ENCODE data around the gene PRKCH.

The PRKCH gene

GRCh38 chr14:61505815-61506809 lies 184.7 kb downstream of the PRKCH start:
- H3K27ac ChIP-seq: no peak overlapping the region
- TF ChIP-seq POLR2AphosphoS5 (IDR thresholded peaks at IDR 0.05; ENCODE audit: borderline replicate concordance, low read depth, low read length) (no peak), EZH2 (IDR thresholded peaks at IDR 0.05) (no peak), FOXP2 (optimal IDR thresholded peaks at IDR 0.05; ENCODE audit: control extremely low read depth, extremely low read length, insufficient read depth) (no peak)

DNA sequence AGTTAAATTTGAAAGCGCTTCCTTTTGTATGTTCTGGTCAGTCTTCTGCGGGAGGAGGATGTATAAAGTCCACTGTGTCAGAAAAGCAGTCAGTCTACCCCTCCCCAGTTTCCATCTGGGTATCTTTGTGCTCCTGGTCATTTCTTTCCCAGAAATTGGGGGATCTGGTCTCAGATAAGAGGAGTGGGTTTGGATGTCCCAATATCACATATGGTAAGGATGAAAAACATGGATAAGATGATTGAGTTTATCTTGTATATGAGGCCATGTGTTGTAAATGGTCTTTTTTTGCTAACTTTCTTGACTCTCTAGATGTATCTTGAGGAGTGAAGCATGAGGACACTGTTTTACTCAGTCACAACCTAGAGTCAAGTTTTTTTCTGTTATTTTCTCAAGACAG lies 187.1 kb downstream of the PRKCH start:
- DNase-seq (ENCODE audit: low read depth, low spot score): no peak
- TF ChIP-seq FOXP2 (optimal IDR thresholded peaks at IDR 0.05; ENCODE audit: control extremely low read depth, extremely low read length, insufficient read depth) (no peak), POLR2AphosphoS5 (IDR thresholded peaks at IDR 0.05; ENCODE audit: borderline replicate concordance, low read depth, low read length) (no peak), EZH2 (IDR thresholded peaks at IDR 0.05) (no peak)
- Histone ChIP-seq H3K9me3 (ENCODE audit: low read depth, low read length) (no peaks in the 10 kb centered on the region), H3K27ac (no peak overlapping the region), H3K36me3 (ENCODE audit: insufficient read depth, low read length) (no peaks in the 10 kb centered on the region), H3K9ac (ENCODE audit: insufficient read length) (no peak overlapping the region), H3K4me3 (no peak overlapping the region)

More at GRCh38 chr14:61505815-61506809, 184.7 kb downstream of the PRKCH start:
- H3K9ac ChIP-seq (ENCODE audit: insufficient read length): no peak overlapping the region
- DNase-seq (ENCODE audit: low read depth, low spot score): no peak
- no peak overlapping the region for H3K4me3 ChIP-seq
- H3K36me3 ChIP-seq (ENCODE audit: insufficient read depth, low read length): no peaks in the 10 kb centered on the region
- no peaks in the 10 kb centered on the region for H3K9me3 ChIP-seq (ENCODE audit: low read depth, low read length)

- no peak overlapping the region for H3K27ac ChIP-seq
- H3K9ac ChIP-seq (ENCODE audit: insufficient read length): no peak overlapping the region
- TF ChIP-seq POLR2AphosphoS5 (IDR thresholded peaks at IDR 0.05; ENCODE audit: borderline replicate concordance, low read depth, low read length): no peak
- TF ChIP-seq FOXP2 (optimal IDR thresholded peaks at IDR 0.05; ENCODE audit: control extremely low read depth, extremely low read length, insufficient read depth): no peak
- no peak for TF ChIP-seq EZH2 (IDR thresholded peaks at IDR 0.05)
These were observed 189.6 kb downstream of the PRKCH start for GRCh38 chr14:61510736-61511557.

GRCh38 chr14:61511558-61511948 lies 190.2 kb downstream of the PRKCH start:
- Histone ChIP-seq H3K27ac (no peak overlapping the region), H3K4me3 (no peak overlapping the region), H3K9ac (ENCODE audit: insufficient read length) (no peak overlapping the region), H3K9me3 (ENCODE audit: low read depth, low read length) (no peaks in the 10 kb centered on the region), H3K36me3 (ENCODE audit: insufficient read depth, low read length) (no peaks in the 10 kb centered on the region)
- DNase-seq (ENCODE audit: low read depth, low spot score): no peak
- no peak for TF ChIP-seq POLR2AphosphoS5 (IDR thresholded peaks at IDR 0.05; ENCODE audit: borderline replicate concordance, low read depth, low read length)
- TF ChIP-seq EZH2 (IDR thresholded peaks at IDR 0.05): no peak
- no peak for TF ChIP-seq FOXP2 (optimal IDR thresholded peaks at IDR 0.05; ENCODE audit: control extremely low read depth, extremely low read length, insufficient read depth)

More at GRCh38 chr14:61510736-61511557, 189.6 kb downstream of the PRKCH start:
- no peaks in the 10 kb centered on the region for H3K36me3 ChIP-seq (ENCODE audit: insufficient read depth, low read length)
- H3K9me3 ChIP-seq (ENCODE audit: low read depth, low read length): no peaks in the 10 kb centered on the region
- DNase-seq (ENCODE audit: low read depth, low spot score): no peak
- no peak overlapping the region for H3K4me3 ChIP-seq

GRCh38 chr14:61512026-61512834 lies 190.9 kb downstream of the PRKCH start:
- H3K9me3 ChIP-seq (ENCODE audit: low read depth, low read length): no peaks in the 10 kb centered on the region
- no peak overlapping the region for H3K9ac ChIP-seq (ENCODE audit: insufficient read length)
- TF ChIP-seq POLR2AphosphoS5 (IDR thresholded peaks at IDR 0.05; ENCODE audit: borderline replicate concordance, low read depth, low read length): no peak
- H3K36me3 ChIP-seq (ENCODE audit: insufficient read depth, low read length): no peaks in the 10 kb centered on the region
- H3K4me3 ChIP-seq: no peak overlapping the region
- DNase-seq (ENCODE audit: low read depth, low spot score): no peak
- no peak overlapping the region for H3K27ac ChIP-seq

DNA sequence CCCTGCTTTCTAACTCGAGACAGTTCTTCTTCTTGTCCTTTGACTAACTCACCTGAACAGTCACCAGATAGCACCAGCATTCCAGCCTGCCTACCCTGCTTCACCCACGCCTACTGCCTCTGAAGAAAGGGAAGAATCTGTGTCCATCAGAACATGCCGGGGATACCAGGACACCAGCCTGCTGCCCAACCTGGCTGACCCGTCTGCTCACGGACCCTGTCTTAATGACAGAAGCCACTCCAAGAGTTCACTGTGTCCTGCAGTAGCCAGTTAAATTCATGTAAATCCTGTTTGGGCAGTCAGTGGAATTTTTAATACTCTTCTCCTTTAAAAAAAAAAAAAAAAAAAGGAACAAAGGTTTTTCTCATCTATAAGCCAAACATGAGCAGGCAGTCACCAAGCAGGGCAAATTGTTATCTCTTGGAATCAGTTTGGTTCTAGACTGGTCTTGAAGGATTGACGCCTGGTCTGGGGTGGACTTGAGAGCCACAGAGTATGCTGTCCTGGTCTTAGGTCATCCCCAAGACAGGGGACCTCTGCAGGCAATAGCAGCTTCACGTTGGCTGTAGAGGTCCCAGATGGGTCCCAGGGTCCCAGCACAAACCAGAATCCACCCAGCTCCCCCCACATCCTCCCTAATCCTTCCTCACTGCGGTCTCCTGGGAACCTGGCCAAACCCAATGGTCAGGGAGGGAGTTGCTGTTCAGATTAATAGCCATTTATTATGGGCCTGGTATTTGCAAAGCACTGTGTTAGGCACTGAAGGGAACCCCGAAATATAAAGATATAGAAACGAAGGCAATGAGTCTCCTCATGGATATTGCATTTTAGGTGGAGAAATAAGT lies 192.8 kb downstream of the PRKCH start:
- no peak overlapping the region for H3K9ac ChIP-seq (ENCODE audit: insufficient read length)
- no peaks in the 10 kb centered on the region for H3K36me3 ChIP-seq (ENCODE audit: insufficient read depth, low read length)
- DNase-seq (ENCODE audit: low read depth, low spot score): no peak
- TF ChIP-seq FOXP2 (optimal IDR thresholded peaks at IDR 0.05; ENCODE audit: control extremely low read depth, extremely low read length, insufficient read depth): no peak
- H3K4me3 ChIP-seq: no peak overlapping the region
- H3K9me3 ChIP-seq (ENCODE audit: low read depth, low read length): no peaks in the 10 kb centered on the region
- no peak overlapping the region for H3K27ac ChIP-seq

- TF ChIP-seq EZH2 (IDR thresholded peaks at IDR 0.05): no peak
- TF ChIP-seq POLR2AphosphoS5 (IDR thresholded peaks at IDR 0.05; ENCODE audit: borderline replicate concordance, low read depth, low read length): no peak
- no peak for TF ChIP-seq FOXP2 (optimal IDR thresholded peaks at IDR 0.05; ENCODE audit: control extremely low read depth, extremely low read length, insufficient read depth)
- Histone ChIP-seq H3K9ac (ENCODE audit: insufficient read length) (no peak overlapping the region), H3K9me3 (ENCODE audit: low read depth, low read length) (no peaks in the 10 kb centered on the region), H3K27ac (no peak overlapping the region), H3K36me3 (ENCODE audit: insufficient read depth, low read length) (no peaks in the 10 kb centered on the region), H3K4me3 (no peak overlapping the region)
- DNase-seq (ENCODE audit: low read depth, low spot score): no peak
These were observed 193.5 kb downstream of the PRKCH start for GRCh38 chr14:61514927-61515326.

All from SK-N-MC (cell line).